ENCODE measurements around the gene CCDC63.

DNA sequence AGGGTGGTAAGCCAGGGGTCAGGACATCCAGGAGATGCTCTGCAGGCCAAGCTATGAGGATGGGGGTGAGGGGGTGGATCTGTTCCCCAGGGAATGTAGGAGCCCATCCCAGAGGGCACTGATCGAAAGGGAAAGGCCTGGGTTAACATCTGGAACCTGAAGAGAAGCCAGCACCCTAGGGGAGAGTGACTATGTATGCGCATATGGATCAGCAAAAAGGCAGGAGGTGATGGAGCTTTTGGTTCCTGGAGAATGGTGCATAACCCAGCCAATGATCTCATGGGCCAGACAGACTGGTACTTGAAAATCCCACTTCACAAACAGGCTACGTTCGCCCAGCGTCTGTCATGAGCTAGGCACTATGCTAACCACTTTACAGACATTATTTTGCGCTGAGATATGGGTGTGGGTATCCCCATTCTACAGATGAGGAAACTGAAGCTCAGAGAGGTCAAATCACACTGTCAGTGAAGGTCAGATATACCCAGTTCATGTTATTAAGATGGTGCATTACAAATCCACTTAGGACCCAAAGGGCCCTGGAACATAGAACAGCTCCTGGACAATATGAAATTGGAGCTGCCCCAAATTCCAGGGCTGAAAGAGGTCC, 1.6 kb downstream of the CCDC63 start:
- TF ChIP-seq MAX (IDR thresholded peaks at IDR 0.05; ENCODE audit: low read depth, low read length), result no peak
- TF ChIP-seq, protein P1, sequence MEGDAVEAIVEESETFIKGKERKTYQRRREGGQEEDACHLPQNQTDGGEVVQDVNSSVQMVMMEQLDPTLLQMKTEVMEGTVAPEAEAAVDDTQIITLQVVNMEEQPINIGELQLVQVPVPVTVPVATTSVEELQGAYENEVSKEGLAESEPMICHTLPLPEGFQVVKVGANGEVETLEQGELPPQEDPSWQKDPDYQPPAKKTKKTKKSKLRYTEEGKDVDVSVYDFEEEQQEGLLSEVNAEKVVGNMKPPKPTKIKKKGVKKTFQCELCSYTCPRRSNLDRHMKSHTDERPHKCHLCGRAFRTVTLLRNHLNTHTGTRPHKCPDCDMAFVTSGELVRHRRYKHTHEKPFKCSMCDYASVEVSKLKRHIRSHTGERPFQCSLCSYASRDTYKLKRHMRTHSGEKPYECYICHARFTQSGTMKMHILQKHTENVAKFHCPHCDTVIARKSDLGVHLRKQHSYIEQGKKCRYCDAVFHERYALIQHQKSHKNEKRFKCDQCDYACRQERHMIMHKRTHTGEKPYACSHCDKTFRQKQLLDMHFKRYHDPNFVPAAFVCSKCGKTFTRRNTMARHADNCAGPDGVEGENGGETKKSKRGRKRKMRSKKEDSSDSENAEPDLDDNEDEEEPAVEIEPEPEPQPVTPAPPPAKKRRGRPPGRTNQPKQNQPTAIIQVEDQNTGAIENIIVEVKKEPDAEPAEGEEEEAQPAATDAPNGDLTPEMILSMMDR (IDR thresholded peaks at IDR 0.05; ENCODE audit: low read depth, low read length), result no peak
- TF ChIP-seq POLR2A (IDR thresholded peaks at IDR 0.05; ENCODE audit: extremely low read depth, insufficient read length), result no peak
- no peak for TF ChIP-seq MYC (IDR thresholded peaks at IDR 0.05; ENCODE audit: low read depth, low read length)

Data from NB4 (cell line).